HG03520 (cell line): ENCODE results near the gene TBCE.
A peak's percentile ranks its signal among the peaks of the same experiment; 100 is the strongest.

ENCODE experiments used
- ATAC-seq: cut with Tn5 transposase; IDR thresholded peaks from one replicate; pipeline ENCODE4 v1.9.1; 2021; ENCODE audit warnings: mild to moderate bottlenecking, moderate library complexity; ENCODE audit not compliant: unreplicated experiment

Gene TBCE, protein sequence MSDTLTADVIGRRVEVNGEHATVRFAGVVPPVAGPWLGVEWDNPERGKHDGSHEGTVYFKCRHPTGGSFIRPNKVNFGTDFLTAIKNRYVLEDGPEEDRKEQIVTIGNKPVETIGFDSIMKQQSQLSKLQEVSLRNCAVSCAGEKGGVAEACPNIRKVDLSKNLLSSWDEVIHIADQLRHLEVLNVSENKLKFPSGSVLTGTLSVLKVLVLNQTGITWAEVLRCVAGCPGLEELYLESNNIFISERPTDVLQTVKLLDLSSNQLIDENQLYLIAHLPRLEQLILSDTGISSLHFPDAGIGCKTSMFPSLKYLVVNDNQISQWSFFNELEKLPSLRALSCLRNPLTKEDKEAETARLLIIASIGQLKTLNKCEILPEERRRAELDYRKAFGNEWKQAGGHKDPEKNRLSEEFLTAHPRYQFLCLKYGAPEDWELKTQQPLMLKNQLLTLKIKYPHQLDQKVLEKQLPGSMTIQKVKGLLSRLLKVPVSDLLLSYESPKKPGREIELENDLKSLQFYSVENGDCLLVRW

DNA sequence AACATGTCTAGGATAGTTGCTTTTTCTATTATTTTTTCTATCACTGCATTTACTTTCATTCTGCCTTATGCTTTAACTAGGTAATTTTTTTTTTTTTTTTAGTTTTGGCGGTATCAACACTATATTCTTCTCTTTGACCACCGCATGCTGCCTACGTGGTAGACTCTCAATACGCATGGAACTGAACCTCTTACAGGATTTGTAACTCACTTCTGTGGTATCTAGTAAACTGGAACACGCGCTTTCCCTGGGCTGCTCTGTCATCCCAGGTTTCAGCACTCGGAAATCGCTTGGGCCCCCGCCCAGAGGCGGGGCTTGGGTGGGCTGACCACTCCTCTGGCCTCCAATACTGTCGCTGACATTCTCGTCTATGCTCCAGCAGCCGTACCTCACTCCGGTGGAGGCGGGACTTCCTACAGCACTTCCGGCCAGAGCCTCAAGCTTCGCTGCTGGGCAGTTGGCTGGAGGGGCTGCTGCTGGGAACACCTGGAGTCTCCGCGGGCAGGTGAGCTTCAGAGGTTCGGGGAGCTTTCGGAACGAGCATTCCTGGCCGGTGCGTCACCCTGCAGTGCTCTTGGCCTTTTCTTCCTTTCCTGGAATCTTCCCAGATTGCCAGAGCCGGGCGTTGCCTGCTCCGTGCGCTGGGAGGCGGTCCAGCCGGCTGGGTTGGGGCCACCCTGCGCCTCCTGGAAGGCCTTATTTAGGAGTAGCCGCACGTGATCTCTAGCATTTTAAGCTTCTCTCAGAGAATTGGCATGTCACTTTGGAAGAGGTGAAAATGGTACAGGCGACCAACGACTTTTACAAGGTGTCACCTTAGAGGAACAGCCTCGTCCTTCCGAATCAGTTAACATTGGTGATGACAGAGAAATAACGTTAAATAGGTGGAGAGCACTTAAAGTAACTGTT is at the start of gene TBCE:
Gene TBCE, plus strand, starts transcription at position 428 of the 909 bp plus-strand sequence. CDS start 12,623 bp downstream, outside the sequence.
- peak; percentile 99 for ATAC-seq

DNA sequence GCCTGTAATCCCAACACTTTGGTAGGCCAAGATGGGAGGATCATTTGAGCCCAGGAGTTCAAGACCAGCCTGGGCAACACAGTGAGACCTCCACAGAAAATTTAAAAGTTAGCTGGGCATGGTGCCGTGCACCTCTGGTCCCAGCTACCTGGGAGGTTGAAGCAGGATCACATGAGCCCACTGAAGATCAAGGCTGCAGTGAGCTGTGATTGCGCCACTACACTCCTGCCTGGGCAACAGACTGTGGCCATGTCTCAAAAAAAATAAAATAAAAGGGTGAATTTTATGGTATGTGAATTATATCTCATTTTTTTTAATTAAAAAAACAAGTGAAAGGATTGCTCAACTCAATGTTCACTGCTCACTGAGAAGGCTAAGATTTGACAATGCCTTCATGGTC is 48.0 kb upstream of the TBCE start:
- ATAC-seq, result no peak

DNA sequence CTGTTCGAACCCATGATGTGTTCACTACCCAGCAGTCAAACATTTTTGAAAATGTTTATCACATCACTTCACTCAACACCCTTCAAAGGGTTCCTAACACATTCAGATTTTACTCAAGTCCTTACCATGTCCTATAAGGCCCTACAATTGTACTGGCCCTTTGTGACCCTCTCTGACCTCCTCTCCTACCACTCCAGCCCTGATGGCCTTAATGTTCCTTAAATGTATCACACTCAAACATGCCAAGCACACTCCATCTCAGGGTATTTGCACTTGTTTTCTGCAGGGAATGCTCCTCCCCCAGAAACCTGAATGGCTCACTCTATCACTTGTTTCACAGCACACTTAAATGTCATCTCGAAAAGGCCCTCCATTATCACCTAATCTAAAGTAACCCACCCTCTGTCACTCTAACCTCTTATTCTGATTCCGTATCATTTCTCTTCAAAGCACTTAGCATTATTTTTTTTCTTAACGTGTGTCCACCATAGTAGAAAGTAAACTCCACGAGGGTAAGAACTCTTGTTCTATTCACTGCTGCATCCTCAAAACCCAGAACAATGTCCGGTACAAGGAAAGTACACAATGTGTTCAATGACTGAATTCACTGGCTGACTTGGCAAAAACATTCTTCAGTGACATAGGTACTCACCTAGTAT is 46.6 kb upstream of the TBCE start:
- no peak for ATAC-seq

DNA sequence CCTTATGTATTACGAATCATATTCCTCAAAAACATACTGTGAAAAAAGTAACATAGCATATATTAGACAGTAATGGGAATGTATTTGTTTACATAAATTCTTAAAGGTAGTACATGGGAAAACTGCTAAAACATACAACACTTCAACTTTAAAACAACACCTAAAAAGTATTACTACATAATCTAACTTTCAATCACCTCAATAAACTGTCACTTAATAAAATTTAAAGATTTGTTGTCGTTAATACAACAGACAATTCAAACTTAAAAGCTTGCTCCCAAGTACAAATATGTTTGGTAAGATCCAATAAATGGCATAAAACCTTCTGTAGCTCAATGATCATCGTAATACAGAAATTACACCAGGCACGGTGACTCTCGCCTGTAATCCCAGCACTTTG is 42.9 kb upstream of the TBCE start:
- ATAC-seq, result no peak

DNA sequence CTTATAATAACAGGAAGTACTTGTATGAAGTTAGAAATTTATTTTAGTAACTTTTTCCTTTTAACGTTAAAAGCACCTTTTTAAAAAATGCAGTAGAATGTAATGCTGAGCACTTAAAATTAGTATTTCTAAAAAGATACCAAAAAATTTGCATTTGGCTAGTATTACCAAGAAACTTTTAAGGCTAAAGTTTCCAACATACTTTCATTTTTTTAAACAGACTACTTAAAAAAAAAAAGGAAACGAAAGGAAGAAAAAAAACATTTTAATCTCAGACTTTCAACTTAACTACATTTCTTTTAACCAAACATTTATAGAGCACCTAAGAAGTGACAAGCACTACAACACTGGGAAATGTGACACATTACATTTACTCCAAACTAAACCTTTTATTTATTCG is 42.1 kb upstream of the TBCE start:
- no peak for ATAC-seq

DNA sequence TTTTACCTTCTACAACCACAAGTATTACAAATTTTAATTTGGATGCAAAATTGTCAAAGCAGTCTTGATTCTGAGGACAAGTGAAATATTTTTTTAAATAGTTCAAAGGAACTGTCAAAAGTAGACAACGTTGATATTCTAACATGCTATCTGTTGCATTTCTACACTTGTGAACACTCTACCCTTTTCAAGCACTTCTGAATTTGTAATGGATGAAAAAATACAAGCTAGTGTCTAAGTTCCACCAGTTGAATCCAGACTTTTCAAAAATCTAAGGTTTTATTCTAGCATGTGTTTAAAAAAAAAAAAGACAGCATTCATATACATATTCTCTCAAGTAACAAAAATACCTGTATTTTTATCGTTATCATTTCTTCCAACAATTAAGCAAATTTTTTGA is 41.4 kb upstream of the TBCE start:
- no peak for ATAC-seq

DNA sequence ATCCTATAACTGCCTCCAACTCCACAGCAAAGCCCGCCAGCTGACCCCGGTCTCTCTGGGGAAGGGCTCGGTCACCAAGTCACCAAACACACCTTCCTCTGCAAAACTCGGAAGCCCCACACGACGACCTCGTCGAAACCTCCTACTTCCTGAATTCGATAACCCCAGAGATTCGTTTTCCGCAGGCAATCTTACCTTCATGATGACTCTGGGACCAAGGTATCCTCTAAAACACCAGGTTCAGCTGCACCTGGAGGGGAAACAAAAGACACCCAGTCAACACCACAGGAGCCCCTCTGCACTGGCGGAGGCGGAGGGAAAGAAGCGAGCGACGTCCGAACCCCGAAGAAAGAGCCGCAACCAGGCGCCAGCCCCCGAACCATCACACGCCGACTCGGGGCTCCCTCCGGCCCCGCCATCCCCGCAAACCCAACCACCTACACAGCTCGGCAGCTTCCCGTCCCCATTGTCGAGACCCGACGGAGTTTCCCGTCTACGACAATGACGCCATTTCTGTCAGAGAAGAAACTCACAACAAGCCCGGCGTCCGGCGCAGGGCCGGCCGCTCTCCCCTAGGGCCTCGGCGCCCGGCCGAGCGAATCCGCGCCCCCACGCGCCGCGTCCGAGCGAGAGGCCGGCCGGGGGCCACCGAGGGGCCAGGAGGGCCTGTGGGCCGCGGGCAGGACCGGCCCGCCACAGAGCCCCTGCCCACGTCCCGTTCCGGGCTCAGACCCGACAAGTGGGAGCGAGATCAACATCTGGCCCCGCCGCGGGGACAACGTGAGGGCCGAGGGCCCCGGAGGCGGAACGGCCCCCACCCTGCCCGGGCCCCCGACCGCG is 40.3 kb upstream of the TBCE start:
- no peak for ATAC-seq

DNA sequence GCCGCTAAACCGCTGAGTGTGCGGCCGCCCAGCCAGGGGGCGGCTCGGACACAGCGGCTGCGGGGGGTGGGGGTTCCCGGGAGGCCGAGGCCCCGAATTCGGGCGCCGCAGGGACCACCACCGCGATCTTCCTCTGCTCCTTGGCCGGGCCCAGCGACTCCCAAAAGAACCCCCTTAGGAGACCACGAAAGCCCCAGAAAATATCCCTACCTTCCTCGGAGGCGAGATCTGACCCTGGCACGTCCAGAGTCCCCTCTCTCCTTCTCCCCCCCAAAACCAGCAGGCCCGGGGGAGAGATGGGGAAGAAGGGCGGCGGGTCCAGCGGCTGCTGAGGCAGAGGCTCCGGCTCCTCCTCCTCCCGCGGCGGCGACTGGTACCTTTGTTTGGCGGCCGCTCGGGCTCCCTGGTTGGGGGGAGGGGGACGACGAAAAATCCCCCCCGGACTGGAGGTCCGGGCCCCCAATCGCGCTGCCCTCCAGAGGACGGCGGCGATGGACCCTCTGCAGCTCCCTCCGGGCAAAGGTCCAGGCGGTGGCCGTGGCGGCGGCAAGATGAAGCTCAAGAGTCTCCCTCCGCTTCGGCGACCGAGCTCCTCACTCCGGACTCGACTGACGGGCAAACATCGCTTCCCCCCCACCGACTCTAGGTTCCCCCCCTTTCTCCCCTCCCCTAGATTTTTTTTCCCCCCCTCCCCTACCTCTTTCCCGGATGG is 39.5 kb upstream of the TBCE start, which contains the start of gene ARID4B:
Gene ARID4B, minus strand, starts transcription at position 621 of the 712 bp plus-strand sequence. CDS start 1,260 bp downstream, outside the sequence.
- ATAC-seq, result peak; percentile 8

DNA sequence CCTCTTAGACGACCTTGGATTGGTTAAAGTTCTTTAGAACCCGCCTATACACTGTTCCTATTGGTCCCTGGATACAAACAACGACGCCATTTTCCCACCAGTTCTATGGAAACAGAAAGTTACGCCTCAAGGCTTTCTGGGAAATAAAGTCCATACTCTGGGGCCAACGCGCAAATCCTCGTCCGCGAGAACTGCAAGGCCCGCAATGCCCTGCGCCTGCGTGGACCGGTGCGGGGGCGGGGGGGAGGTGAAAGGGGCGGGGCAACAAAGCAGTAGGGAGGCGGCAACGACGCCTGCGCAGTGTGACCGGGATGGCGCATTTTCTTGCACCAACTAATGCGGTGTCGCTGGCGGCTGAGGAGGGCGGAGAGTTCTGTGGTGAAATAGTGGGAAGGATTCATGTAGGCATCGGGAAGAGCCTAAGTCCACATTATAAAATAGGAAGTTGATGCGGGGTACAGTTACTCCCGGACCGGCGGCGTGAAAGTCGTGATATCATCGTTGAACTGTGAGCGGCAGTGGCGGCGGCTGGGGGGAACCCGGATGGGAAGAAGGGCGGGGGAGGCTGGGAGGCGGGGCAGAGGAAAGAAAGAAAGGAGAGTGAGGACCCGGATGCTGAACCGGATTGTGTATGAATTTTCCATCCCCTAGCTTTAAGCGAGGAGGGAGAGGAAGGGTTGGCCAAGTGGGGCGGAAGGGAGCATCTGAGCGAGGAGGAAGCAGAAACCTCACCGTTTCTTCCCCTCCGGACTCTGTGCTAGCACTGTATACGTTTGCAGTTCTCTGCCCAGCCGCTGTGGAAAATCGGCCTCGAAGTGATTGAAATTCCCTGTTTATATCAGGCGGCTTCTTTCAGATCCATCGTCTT is 38.7 kb upstream of the TBCE start, which contains the start of gene GGPS1:
Gene GGPS1, plus strand, starts transcription at position 300 of the 868 bp plus-strand sequence. CDS start 6,695 bp downstream, outside the sequence.
- ATAC-seq, result peak; percentile 58

DNA sequence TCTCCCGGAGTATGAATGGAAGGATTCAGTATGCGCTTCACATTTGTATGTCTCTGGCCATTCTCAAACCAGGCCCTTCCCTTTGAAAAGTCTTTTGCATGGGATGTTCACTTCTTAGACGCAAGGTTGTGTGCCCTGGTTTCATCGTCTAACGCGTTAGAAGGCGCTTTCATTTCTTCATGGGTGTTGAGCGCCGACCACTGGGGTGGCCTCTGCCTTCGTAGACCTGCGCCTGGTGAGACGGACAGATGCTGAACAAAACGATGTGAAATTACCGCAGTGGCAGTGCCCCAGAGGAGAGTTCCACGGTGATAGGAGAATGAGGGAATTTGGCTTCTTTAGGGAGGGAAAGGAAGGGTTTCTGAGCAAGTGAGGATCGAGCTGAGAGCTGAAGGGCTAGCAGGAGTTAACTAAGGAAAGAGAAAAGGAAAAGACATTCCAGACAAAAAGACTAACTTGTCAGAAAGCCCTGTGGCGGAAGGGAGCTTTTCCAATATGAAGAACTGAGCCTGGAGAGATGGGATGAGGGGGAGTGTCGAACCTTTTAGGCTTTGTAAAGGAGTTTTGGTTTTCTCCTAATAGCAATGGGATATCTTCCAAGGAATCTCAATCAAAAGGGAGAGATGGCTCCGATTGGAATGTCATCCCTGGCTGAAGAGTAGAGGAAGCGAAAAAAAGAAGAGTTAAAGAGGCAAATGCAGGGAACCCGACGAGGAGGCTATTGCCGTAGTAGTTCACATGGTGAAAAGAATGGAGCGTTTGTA is 37.9 kb upstream of the TBCE start:
- peak; percentile 25 for ATAC-seq

DNA sequence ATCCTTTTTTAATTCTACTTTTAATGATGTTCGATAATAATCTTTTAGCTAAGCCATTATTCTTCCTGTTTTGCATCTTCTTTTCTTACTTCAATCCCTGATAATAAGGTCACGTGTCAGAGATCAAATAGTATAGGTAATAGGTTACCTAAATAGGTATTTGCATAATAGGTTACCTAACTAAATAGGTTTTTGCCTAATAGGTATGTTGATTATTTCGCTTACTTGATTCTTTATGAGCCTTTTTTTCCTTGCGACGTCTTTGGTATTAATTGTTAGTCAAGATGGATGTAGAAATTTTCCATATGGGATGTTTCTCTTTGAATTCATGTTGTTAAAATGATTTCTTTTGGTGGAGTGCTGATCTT is 36.3 kb upstream of the TBCE start:
- ATAC-seq, result no peak

DNA sequence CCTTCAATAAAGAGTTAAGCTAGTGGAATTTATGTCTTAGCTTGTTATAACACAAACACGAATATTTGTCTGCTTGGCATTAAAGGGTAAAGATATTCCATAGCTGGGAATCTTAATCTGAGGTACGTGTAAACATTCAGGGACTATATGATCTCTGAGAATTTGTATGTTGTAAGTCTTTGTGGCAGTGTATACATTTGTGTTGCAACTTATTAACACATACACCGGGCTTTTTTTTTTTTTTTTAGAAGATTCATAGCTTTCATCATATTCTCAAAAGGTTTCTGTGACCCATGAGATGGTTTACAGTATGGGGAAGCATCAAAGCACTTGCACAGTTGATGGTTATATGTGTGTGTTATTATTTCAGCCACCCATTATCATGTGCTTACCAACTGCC is 35.8 kb upstream of the TBCE start:
- ATAC-seq, result no peak

DNA sequence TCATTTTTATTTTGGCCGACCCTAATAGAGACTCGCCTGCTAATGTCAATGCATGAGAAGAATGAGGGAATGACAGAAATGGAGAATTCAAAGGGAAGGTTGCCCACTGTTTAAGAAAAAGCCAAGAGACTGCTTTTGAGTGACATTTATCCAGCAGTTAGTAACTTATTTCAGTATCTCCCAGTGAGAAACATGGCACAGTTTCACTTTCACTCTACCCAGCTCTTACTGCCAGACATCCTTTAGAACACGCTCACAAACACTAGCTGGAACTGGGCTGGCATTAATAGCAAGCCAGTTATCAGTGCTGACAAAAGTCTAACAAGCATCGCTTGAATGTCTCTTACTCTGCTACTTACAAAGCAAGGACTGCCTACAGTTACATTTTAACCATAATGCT is 30.3 kb upstream of the TBCE start:
- ATAC-seq, result no peak

DNA sequence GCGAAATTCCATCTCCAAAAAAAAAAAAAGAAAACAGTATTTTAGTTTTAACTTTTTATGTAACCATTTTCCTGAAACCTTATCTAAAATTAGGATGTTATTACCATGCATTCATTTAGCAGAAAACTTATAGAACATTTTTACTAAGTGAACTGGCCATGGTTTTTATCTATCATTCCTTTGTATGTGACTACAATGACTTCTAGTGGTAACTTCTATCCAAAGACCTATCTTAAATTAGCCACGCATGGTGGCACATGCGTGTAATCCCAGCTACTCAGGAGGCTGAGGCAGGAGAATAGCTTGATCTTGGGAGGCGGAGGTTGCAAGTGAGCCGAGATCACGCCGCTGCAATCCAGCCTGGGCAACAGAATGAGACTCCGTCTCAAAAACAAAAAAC is 27.5 kb upstream of the TBCE start:
- ATAC-seq, result no peak

DNA sequence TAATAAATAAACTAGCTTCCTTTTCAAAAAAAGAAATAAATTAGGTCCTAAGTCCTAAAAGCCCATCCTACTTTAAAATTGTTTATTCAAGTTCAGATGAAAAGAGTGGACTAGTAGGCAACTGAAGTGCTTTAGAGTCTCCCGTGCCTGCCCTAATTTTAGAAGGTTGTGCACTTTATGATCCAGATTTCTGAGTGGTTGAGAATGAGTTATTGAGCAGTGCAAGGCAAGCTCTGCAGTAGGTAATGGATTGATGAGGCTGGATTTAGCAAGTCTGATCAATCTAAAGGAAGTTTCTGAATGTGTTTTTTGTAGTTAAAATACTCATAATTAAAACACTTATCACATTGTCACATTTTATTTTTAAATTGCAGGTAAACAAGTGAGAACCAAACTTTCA is 25.9 kb upstream of the TBCE start:
- no peak for ATAC-seq

DNA sequence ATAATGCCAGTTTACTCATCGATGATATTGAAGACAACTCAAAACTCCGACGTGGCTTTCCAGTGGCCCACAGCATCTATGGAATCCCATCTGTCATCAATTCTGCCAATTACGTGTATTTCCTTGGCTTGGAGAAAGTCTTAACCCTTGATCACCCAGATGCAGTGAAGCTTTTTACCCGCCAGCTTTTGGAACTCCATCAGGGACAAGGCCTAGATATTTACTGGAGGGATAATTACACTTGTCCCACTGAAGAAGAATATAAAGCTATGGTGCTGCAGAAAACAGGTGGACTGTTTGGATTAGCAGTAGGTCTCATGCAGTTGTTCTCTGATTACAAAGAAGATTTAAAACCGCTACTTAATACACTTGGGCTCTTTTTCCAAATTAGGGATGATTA is 25.2 kb upstream of the TBCE start:
- ATAC-seq, result no peak

DNA sequence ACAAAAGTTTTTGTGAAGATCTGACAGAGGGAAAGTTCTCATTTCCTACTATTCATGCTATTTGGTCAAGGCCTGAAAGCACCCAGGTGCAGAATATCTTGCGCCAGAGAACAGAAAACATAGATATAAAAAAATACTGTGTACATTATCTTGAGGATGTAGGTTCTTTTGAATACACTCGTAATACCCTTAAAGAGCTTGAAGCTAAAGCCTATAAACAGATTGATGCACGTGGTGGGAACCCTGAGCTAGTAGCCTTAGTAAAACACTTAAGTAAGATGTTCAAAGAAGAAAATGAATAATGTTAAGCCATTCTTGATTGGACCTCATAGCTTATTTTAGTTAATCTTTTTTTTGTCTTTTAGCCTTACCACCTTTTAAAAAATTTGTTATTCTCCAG is 24.8 kb upstream of the TBCE start:
- no peak for ATAC-seq

DNA sequence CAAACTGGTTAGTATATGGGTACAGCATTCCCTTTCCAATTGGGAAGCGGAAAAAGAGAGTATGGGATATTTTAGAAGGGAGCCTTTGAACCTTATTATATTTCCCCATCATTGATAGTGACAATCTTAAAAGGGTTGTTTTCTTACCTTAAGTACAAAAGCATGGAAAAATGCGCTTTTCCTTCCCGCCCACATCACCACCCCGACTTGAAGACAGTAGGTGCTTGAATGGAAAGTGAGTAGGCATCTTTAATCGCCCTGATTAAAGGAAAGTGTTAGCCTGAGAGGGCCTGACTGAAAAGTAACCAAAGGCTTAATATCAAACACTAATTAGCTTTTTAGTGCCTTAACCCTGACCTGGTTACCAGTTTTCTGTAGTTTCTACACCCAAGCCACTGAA is 23.5 kb upstream of the TBCE start:
- no peak for ATAC-seq
